ENCODE results near the gene ADGRB3.

GRCh38 chr6:68911811-68912210, 276.7 kb downstream of the ADGRB3 start:
- TF ChIP-seq TEAD4 (IDR thresholded peaks at IDR 0.05; ENCODE audit: borderline replicate concordance, insufficient read depth) (no peak), POLR2AphosphoS5 (IDR thresholded peaks at IDR 0.05; ENCODE audit: low read depth, low read length) (no peak), CTCF (IDR thresholded peaks at IDR 0.05) (no peak), REST (IDR thresholded peaks at IDR 0.05; ENCODE audit: low read depth, low read length) (no peak), IRF3 (IDR thresholded peaks at IDR 0.05; ENCODE audit: low read depth, low read length) (no peak), TAF1 (IDR thresholded peaks at IDR 0.05; ENCODE audit: borderline replicate concordance, low read depth, low read length) (no peak), ELF1 (IDR thresholded peaks at IDR 0.05) (no peak), RFX5 (IDR thresholded peaks at IDR 0.05; ENCODE audit: low read length) (no peak), EP300 (IDR thresholded peaks at IDR 0.05; ENCODE audit: borderline replicate concordance in 1 of 2, low read depth in 1 of 2, low read length in 1 of 2) (no peak), RXRA (IDR thresholded peaks at IDR 0.05; ENCODE audit: borderline replicate concordance, low read depth) (no peak), NFIC (IDR thresholded peaks at IDR 0.05; ENCODE audit: borderline replicate concordance) (no peak), MXI1 (IDR thresholded peaks at IDR 0.05; ENCODE audit: low read depth, low read length) (no peak), SIN3A (IDR thresholded peaks at IDR 0.05; ENCODE audit: borderline replicate concordance, low read depth, low read length) (no peak)
